Measurements from ENCODE around the gene TMC7. TPM values are rescaled to one million over a fixed set of nuclear protein-coding genes. Genes with fewer than 3 reads are reported as not detected.

Gene TMC7
- total and polyA plus RNA-seq, 2 of the 8 experiments (the other 6 are each of a cell fraction or from before 2014, with no cell fraction given) = 2.3 to 2.6 TPM

DNA sequence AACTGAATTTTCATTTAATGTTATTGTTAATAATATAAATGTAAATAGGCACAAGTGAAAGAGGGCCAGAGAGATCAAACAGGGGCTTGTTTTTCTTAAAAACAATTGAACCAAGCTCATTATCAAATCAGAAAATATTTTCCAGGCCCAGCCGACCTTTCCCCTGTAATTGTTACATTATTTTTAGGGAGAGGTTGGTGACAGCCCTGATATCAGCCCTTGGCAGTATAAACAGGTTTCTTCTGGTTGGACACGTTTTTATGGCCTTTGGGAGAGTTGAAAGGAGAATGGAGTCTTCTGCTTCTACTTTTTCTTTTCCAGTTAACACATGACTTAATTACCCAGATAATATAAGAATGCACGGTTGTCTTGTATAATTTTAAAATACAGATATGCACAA lies 43.7 kb downstream of the TMC7 start:
- no peak overlapping the region for H3K14ac ChIP-seq (ENCODE audit: insufficient read length)
- CTCF ChIA-PET (ENCODE audit: partially characterized antibody) = no interaction called here
- H3K56ac ChIP-seq (replicated peaks; ENCODE audit: insufficient read length, low read depth, low read length) = no peak overlapping the region
- H3K4me1 ChIP-seq (replicated peaks in 1 of 4; ENCODE audit: control insufficient read depth in 3 of 4, insufficient read depth in 4 of 4, low read length in 3 of 4) = no peaks in the 10 kb centered on the region
- H2BK12ac ChIP-seq (ENCODE audit: low read depth, low read length) = no peak overlapping the region
- 71% methylated on average over 3 of the region's 3 CpGs; no CpG with 5 or more reads in 1 of the 2 experiments for WGBS, 2 experiments (ENCODE audit: extremely low coverage in 1 of 2, insufficient coverage in 1 of 2, insufficient read length in 1 of 2, insufficient replicate concordance in 2 of 2, low coverage in 1 of 2, low lambda C conversion rate in 2 of 2, missing lambda C conversion rate in 1 of 2)
- no peak overlapping the region for H3K18ac ChIP-seq (ENCODE audit: extremely low read depth, low read length)
- H2BK5ac ChIP-seq (ENCODE audit: low read depth, low read length) = no peak overlapping the region
- no peaks in the 10 kb centered on the region for H4K20me1 ChIP-seq (replicated peaks in 1 of 2; ENCODE audit: control insufficient read depth in 1 of 2, insufficient read depth in 2 of 2, low read length in 2 of 2)
- no peak overlapping the region for H2AFZ ChIP-seq (ENCODE audit: low read length)
- H2BK20ac ChIP-seq (ENCODE audit: low read length) = no peak overlapping the region
- no peak overlapping the region for H4K91ac ChIP-seq (replicated peaks; ENCODE audit: insufficient read length, low read length)
- POLR2A ChIA-PET (ENCODE audit: partially characterized antibody) = no interaction called here
- H3K23ac ChIP-seq (ENCODE audit: insufficient read length) = no peak overlapping the region
- H3K36me3 ChIP-seq (ENCODE audit: control insufficient read depth in 2 of 4, insufficient read depth in 4 of 4, low read length in 3 of 4) = peaks cover 0 to 6% (median under 1%) of the 10 kb centered on the region in 4 experiments; a peak in 2 of 8 replicates
- no peak overlapping the region for H2BK15ac ChIP-seq (ENCODE audit: low read length)
- TF ChIP-seq ZNF274 (IDR thresholded peaks at IDR 0.05; ENCODE audit: borderline replicate concordance, extremely low read depth, low read length) (no peak), CTBP2 (IDR thresholded peaks at IDR 0.05; ENCODE audit: borderline replicate concordance, insufficient read depth, insufficient read length, low read length) (no peak), EZH2 (IDR thresholded peaks at IDR 0.05; ENCODE audit: low read depth, low read length, severe bottlenecking) (no peak)
- H2BK120ac ChIP-seq (replicated peaks; ENCODE audit: low read depth, low read length) = no peak overlapping the region
- H3K9me3 ChIP-seq (ENCODE audit: insufficient read depth in 2 of 2, low read depth in 1 of 2, low read length in 1 of 2) = no peaks in the 10 kb centered on the region
- H3K4ac ChIP-seq (replicated peaks; ENCODE audit: insufficient read length, low read depth, low read length) = no peak overlapping the region
- H2AK5ac ChIP-seq (ENCODE audit: low read depth, low read length) = no peak overlapping the region
- no peak overlapping the region for H3K4me2 ChIP-seq (ENCODE audit: insufficient read depth in 1 of 2, low read depth in 2 of 2, low read length in 2 of 2)
- FAIRE-seq (no peak), DNase-seq (ENCODE audit: low read depth in 1 of 2, low spot score in 2 of 2) (no peak)
- no peaks in the 10 kb centered on the region for H3K27me3 ChIP-seq (replicated peaks in 1 of 4; ENCODE audit: control insufficient read depth in 3 of 4, extremely low read depth in 1 of 4, insufficient read depth in 3 of 4, low read length in 3 of 4)
- no peaks in the 10 kb centered on the region for H3K79me1 ChIP-seq (ENCODE audit: low read depth, low read length)
- H3K79me2 ChIP-seq (ENCODE audit: control insufficient read depth in 1 of 2, insufficient read depth in 2 of 2, low read length in 2 of 2) = no peaks in the 10 kb centered on the region
- no peaks in the 10 kb centered on the region; the same call in 1 of the 2 replicates for H3K23me2 ChIP-seq (ENCODE audit: low read depth, low read length)
- no peak overlapping the region for H3K4me3 ChIP-seq (ENCODE audit: extremely low read depth in 1 of 4, insufficient read depth in 2 of 4, low read depth in 3 of 4, low read length in 4 of 4)
- H4K8ac ChIP-seq (ENCODE audit: extremely low read depth, insufficient read depth, low read length) = no peak overlapping the region
- no peak overlapping the region for H3K27ac ChIP-seq (ENCODE audit: low read depth, low read length)
- no peak overlapping the region for H4K5ac ChIP-seq (ENCODE audit: insufficient read length, low read depth, low read length)
- no peak overlapping the region for H3K9ac ChIP-seq (replicated peaks in 1 of 4; ENCODE audit: extremely low read depth in 1 of 4, low read depth in 3 of 4, low read length in 3 of 4)

Data from H1 (cell line).